Astrocyte of the cerebellum (primary cell): Measurements from ENCODE around the gene CRYBB3.

ENCODE experiments used
- DNase-seq: peaks from one replicate; pipeline ENCODE4 v3.0.0-alpha.2; 2011; ENCODE audit warnings: low read depth
- H3K4me3 ChIP-seq: 2 replicates; pipeline ENCODE4 v1.5.1; 2011; ENCODE audit warnings: mild to moderate bottlenecking, low read depth, low read length, moderate library complexity
- CTCF ChIP-seq: IDR thresholded peaks from 2 replicates; pipeline ENCODE4 v1.5.1; 2012; ENCODE audit warnings: low read length, low read depth, moderate library complexity, mild to moderate bottlenecking; ENCODE audit errors: missing control alignments
- in situ Hi-C: cut with HindIII; loops from 2 replicates; pipeline ENCODE4 v1.10.0; 2017; ENCODE audit warnings: low sequenced_read_pairs

The CRYBB3 gene

DNA sequence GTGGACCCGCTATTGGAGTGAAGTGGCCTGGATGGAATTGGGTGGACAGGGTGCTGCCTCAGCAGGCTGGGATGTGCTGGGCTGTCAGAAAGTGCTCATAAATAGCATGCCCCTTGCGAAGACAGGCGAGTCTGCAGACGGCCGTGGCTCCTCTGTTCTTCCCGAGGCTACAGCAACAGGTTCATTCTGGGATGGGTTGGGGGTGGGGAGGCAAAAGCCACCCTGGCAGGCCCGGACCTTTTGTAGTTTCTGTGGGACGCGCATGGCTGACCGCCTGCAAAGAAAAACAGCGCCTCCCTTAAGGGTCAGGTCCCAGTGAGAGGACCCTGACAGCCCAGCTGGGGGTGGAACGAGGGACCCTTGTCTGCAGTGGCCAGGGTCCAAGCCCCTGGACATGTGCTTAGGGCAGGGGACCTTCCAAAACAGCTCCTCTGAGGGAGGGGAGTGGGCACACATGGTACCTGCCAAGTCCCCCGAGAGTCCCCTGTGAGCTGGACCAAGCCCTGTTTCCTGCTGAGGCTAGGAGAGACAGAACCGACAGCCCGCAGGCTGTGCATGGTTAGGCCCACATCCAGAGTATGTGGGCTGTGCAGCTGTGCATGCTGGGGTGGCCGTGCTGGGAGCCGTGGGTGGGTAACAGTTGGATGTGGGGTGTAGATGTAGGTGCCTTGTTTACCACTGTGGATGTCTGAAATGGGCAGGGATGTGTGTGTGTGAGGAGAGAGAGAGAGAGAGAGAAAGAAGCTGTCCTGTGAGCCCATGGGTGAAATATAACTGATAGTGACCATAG is at the start of gene CRYBB3:
Gene CRYBB3 (plus strand): TSS at position 128 of the 790 bp plus-strand sequence. CDS start 1,539 bp downstream, outside the sequence.
- H3K4me3 ChIP-seq = no peak within 1 kb of the TSS
- in situ Hi-C loops = no loop called here
- no peak for TF ChIP-seq CTCF
- DNase-seq = no peak

DNA sequence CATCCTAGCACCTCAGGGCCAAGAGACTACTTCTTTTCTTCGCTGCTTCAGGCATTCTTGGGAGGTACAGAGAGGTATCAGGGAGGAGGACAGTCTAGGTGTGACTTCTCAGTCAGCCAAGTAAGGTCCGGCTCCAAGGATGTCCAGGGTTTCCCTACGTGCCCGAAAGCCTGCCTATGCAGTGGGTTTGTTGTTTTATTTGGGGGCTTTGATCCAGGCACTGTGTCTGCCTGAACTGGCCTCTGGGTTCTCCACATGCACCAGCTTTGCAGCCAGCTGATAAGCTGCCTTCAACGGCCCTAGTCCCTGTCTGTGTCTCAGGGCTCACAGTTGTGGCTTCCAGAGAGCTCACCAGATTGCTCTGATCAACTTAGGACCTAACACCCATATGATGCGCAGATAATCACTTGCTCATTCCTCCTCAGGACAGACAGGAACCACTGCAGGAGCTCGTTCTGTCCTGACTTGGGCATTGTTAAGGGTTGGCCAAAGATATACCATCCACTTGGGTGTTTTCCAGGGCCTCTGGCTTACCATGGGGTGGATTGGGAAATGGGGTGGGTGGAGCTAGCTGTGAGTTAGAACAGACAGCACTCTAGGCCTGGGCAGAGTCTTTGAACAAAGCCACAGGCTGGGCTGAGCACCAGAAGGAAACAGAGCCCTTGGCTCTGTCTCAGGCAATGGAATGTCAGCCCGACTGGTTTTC is 45.5 kb upstream of the CRYBB3 start:
- TF ChIP-seq CTCF = no peak
- DNase-seq = peak; percentile 45
- in situ Hi-C loops = loop anchor here (5.0 kb wide), 1 partner anchor 33 kb away; no protein-coding TSS in a partner anchor
- H3K4me3 ChIP-seq = no peak overlapping the region

- in situ Hi-C loops = loop anchor here (5.0 kb wide), 1 partner anchor 33 kb away; no protein-coding TSS in a partner anchor
- H3K4me3 ChIP-seq = no peak overlapping the region
- DNase-seq = no peak
- TF ChIP-seq CTCF = no peak
Observed at GRCh38 chr22:25154667-25154999, 45.0 kb upstream of the CRYBB3 start.

DNA sequence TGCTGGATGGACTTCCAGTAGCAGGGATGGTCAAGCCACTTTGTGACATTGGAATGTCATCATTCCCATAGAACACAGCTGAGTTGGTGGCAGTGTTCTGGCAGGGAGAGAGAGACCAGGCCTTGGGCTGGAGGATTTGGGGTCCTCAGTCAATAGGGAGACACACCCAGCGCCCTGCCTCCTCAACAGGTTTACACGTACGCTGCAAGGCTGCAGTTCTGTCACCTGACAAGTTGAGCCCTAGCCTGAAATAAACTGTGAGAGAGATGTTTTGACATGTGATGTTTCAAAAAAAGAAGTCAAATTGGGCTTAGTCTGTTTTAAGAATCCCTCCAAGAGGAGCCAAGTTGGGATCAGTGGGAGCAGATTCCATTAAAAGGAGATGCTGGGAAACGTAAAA is 42.9 kb upstream of the CRYBB3 start:
- DNase-seq = no peak
- no peak for TF ChIP-seq CTCF
- in situ Hi-C loops = no loop called here
- H3K4me3 ChIP-seq = no peak overlapping the region

- no peak for TF ChIP-seq CTCF
- DNase-seq = no peak
- no peak overlapping the region for H3K4me3 ChIP-seq
- in situ Hi-C loops = no loop called here
Observed at GRCh38 chr22:25159028-25159427, 40.6 kb upstream of the CRYBB3 start.

- in situ Hi-C loops = no loop called here
- no peak for DNase-seq
- TF ChIP-seq CTCF = no peak
- no peak overlapping the region for H3K4me3 ChIP-seq
Observed at GRCh38 chr22:25160120-25160996, 39.3 kb upstream of the CRYBB3 start.
